Small intestine (tissue), 7 donors: ENCODE results near the gene C1orf53. TPM values are rescaled to one million over a fixed set of nuclear protein-coding genes. Genes with fewer than 3 reads are reported as not detected.

Experiments used
- DNase-seq, 2 donors: peaks; one replicate each; pipeline versions ENCODE4 v3.0.0 to v3.0.0-alpha.2; 2013
- FAIRE-seq: peaks from 2 replicates; lab custom pipeline; 2012; peaks lifted over from hg19 to GRCh38; lab: Jason Lieb, UNC
- H3K27ac ChIP-seq, 3 donors: one replicate each; pipeline ENCODE4 v1.5.1; 2013; ENCODE audit warnings: low read length in 2 of 3, mild to moderate bottlenecking in 2 of 3, control low read depth in 1 of 3, inconsistent platforms in 1 of 3, low read depth in 1 of 3, moderate library complexity in 1 of 3
- H3K27me3 ChIP-seq, 3 donors: one replicate each; pipeline ENCODE4 v1.6.1; 2013; ENCODE audit warnings: low read length in 3 of 3, inconsistent platforms in 1 of 3; ENCODE audit not compliant: control insufficient read depth in 3 of 3, insufficient read depth in 3 of 3
- H3K36me3 ChIP-seq, 3 donors: one replicate each; pipeline ENCODE4 v1.6.1; 2013; ENCODE audit warnings: low read length in 3 of 3, inconsistent platforms in 1 of 3, low read depth in 1 of 3, mild to moderate bottlenecking in 1 of 3, moderate library complexity in 1 of 3; ENCODE audit not compliant: control insufficient read depth in 3 of 3, insufficient read depth in 2 of 3
- H3K4me1 ChIP-seq, 3 donors: one replicate each; pipeline ENCODE4 v1.6.1; 2013; ENCODE audit warnings: low read length in 2 of 3, inconsistent platforms in 1 of 3, low read depth in 1 of 3, mild to moderate bottlenecking in 1 of 3, moderate library complexity in 1 of 3; ENCODE audit not compliant: control insufficient read depth in 3 of 3, insufficient read depth in 2 of 3
- H3K4me3 ChIP-seq, 3 donors: one replicate each; pipeline ENCODE4 v1.5.1; 2013; ENCODE audit warnings: low read length in 3 of 3, control low read depth in 1 of 3, inconsistent platforms in 1 of 3, low read depth in 1 of 3, mild to moderate bottlenecking in 1 of 3, moderate library complexity in 1 of 3
- H3K9me3 ChIP-seq, 2 donors: one replicate each; pipeline ENCODE4 v1.6.1; 2013; ENCODE audit warnings: low read depth in 1 of 2, low read length in 1 of 2; ENCODE audit not compliant: control insufficient read depth in 2 of 2, insufficient read depth in 1 of 2
- WGBS, 3 donors: extraction: QIAGEN DNeasy Blood & Tissue Kit; methylation state at CpG; one replicate each; pipeline ENCODE4 v1.1.7; 2013; 5-methylcytosine and 5-hydroxymethylcytosine counted together
- polyA plus RNA-seq, 4 donors: library from polyadenylated mRNA; stranded (reverse) in 3 of 4; unstranded in 1 of 4; fragments of 200-250 nt in 3 of 4; fragments of 120-200 nt in 1 of 4; gene quantifications; one replicate each; pipeline versions ENCODE4 v1.2.1 to v1.2.3, GENCODE V29; 2013
- donor health status: healthy with polysubstance abuse.
- donor health status: control.
- donor health status: control.
- donor health status: Bipolar disorder and iron deficiency.
- donor health status: healthy.

Gene C1orf53
- polyA plus RNA-seq, 4 donors = 8.6 to 16.8 (median 10.7) TPM

DNA sequence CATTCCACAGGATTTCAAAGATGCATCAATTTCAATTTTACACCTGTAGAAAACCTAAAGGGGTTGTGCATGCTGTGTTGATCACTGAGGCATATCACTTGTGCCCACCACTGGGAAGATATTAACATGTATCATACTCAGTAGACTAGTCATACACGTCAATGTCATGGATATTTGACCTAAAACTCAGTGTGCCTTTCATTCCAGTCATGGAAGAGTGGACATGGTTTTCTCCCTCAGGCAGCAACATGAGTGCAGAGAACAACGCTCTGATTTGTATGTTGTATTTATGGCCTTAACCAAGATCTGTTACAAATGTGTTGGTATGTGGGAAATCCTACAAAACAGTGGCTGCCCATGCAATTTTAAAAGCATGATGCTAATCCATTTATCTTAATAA lies 6.1 kb upstream of the C1orf53 start:
- Histone ChIP-seq H3K4me1 (no peaks in the 10 kb centered on the region), H3K27me3 (peaks cover 0 to 3% (median 2%) of the 10 kb centered on the region in 3 donors), H3K36me3 (no peaks in the 10 kb centered on the region), H3K27ac (no peak overlapping the region), H3K9me3 (no peaks in the 10 kb centered on the region), H3K4me3 (no peak overlapping the region)
- 86 to 90% (median 88%) methylated on average over 2 of the region's 2 CpGs for WGBS, 3 donors
- DNase-seq = no peak
- no peak for FAIRE-seq

DNA sequence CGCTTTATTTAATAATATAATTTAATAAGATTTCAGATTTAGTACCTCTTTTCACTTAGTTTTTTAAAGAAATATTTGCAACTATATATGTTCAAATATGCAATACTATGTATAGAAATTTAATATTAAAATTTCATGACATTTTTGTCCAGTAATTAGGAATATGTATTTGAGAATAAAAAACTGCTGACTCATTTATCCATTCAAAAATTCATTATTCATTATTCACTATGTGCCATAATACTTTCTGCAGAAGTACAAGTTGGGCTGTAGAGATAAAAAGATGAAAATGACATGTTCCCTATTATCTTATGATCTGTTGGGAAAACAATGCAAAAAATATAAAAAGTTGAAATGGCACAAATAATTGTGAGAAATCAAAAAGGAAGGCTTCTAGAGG lies 3.4 kb upstream of the C1orf53 start:
- DNase-seq = no peak
- Histone ChIP-seq H3K36me3 (no peaks in the 10 kb centered on the region), H3K27me3 (peaks cover 0 to 12% (median 4%) of the 10 kb centered on the region in 3 donors), H3K4me1 (peaks cover 0 to 7% (median 0%) of the 10 kb centered on the region in 3 donors), H3K27ac (no peak overlapping the region), H3K4me3 (no peak overlapping the region), H3K9me3 (no peaks in the 10 kb centered on the region)
- WGBS, 3 donors = 88 to 98% (median 96%) methylated on average over 1 of the region's 1 CpG
- FAIRE-seq = no peak

DNA sequence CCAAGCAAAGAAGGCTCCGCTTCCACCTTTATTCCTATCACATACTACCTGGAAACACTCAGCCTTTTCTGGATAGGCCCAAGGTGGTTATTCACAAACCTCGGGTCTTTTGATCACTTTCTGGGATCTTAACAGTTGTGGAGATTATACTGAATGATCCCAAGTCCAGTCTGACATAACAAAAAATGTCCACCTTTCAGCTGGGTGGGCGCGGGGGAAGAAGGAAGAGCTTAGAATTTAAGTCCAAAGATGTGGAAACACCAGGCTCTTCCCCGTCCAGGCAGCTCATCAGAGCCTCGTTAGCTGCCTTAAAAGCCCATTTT lies 338 bp upstream of the C1orf53 start:
- WGBS, 3 donors = 6 to 17% (median 14%) methylated on average over 6 of the region's 6 CpGs
- peak overlapping the region; percentile 89 to 91 (median 89) for H3K27ac ChIP-seq
- peaks cover 0 to 7% (median 0%) of the 10 kb centered on the region in 3 donors for H3K4me1 ChIP-seq
- H3K9me3 ChIP-seq = no peaks in the 10 kb centered on the region
- DNase-seq = no peak
- no peaks in the 10 kb centered on the region for H3K36me3 ChIP-seq
- peaks cover 0 to 25% (median 7%) of the 10 kb centered on the region in 3 donors for H3K27me3 ChIP-seq
- peak overlapping the region; percentile 63 to 66 (median 64) for H3K4me3 ChIP-seq
- FAIRE-seq = no peak

DNA sequence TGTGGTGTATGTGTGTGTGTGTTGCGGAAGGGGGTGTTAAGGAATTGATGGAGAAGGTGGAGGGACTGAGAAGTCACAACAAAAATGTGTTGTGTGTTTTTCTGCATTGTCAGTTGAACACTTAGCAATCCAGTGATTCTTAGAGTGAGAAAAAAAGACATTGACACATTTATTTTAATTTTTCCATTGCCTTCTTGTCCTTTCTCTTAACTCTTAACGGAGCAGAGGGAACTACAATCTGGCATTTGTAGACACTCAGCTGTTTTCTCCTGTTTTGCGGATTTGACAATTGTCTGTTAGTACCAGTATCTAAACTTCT lies 725 bp downstream of the C1orf53 start:
- 15 to 28% (median 22%) methylated on average over 3 of the region's 3 CpGs for WGBS, 3 donors
- Histone ChIP-seq H3K36me3 (no peaks in the 10 kb centered on the region), H3K27me3 (peaks cover 0 to 35% (median 12%) of the 10 kb centered on the region in 3 donors), H3K9me3 (no peaks in the 10 kb centered on the region), H3K4me1 (peaks cover 0 to 7% (median 0%) of the 10 kb centered on the region in 3 donors), H3K27ac (peak overlapping the region in 1 of 3 donors; percentile 8), H3K4me3 (peak overlapping the region; percentile 63 to 66 (median 64))
- FAIRE-seq (no peak), DNase-seq (no peak)

DNA sequence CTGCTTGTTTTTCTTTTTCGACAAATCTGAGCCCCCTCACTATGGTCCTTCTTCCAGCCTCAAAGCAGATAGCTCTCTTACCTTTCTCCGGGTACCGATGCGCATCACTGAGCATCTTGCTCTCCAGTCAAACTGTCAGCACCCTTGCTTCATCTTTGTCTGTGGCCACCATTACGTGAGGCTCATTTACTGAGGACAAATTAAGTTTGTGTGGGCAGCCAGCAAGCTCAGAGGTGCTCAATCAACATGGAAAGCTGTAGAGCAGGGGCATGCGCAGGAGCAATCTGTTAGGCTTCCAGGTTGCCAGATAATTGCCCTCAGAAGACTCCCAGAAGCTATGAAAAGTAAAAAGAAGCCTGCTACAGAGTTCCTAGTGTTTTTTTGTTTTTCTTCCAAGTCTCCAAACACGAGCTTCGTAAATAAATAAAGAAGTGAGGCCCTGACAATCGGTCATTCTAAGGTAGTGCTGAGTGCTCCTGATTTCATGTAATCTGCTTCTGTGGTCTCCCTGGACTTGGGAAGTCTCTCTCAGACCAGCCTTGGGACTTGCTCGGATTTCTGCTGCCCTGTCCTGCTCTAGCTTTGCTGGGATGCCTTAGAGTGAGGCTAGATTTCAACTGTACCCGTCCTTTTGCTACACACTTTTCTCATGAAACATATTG lies 1.8 kb downstream of the C1orf53 start:
- Histone ChIP-seq H3K4me1 (peaks cover 0 to 7% (median 0%) of the 10 kb centered on the region in 3 donors), H3K9me3 (no peaks in the 10 kb centered on the region), H3K36me3 (no peaks in the 10 kb centered on the region), H3K27me3 (peaks cover 0 to 46% (median 22%) of the 10 kb centered on the region in 3 donors), H3K27ac (no peak overlapping the region), H3K4me3 (no peak overlapping the region)
- WGBS, 3 donors = 54 to 87% (median 81%) methylated on average over 11 of the region's 11 CpGs
- no peak for DNase-seq
- no peak for FAIRE-seq

DNA sequence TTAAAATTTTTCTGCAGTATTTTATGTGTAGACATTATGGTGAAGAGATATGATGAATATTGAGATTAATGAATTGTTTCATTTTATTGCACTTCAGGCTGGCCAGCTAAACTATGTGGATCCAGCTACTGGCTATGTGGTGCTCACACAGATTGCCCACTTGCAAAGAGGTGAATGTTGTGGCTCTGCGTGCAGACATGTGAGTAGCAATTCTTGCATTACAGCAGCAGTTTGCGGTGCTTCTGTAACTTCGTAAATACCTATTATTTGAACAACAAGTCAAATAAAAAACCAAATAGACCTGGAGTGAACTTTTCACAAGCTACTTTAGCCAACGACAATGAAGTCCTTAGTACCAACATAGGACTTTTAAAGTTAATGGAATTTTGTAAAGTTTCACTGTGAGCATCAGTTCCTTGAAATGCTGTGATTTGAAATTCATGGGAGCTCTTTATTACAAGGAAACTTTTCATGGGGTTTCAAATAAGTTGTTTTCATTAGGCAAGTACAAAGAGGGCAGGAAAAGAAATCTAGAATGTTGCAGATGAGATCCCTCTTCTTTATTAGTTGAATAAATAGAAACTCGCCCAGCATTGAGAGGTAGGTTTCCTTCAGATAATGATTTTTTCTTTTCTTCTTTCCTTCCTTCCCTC lies 3.4 kb downstream of the C1orf53 start:
- Histone ChIP-seq H3K27ac (no peak overlapping the region), H3K9me3 (no peaks in the 10 kb centered on the region), H3K4me1 (peaks cover 0 to 11% (median 4%) of the 10 kb centered on the region in 3 donors), H3K4me3 (no peak overlapping the region), H3K27me3 (peaks cover 0 to 61% (median 37%) of the 10 kb centered on the region in 3 donors), H3K36me3 (no peaks in the 10 kb centered on the region)
- FAIRE-seq (no peak), DNase-seq (no peak)
- WGBS, 3 donors = 44 to 82% (median 76%) methylated on average over 5 of the region's 5 CpGs

DNA sequence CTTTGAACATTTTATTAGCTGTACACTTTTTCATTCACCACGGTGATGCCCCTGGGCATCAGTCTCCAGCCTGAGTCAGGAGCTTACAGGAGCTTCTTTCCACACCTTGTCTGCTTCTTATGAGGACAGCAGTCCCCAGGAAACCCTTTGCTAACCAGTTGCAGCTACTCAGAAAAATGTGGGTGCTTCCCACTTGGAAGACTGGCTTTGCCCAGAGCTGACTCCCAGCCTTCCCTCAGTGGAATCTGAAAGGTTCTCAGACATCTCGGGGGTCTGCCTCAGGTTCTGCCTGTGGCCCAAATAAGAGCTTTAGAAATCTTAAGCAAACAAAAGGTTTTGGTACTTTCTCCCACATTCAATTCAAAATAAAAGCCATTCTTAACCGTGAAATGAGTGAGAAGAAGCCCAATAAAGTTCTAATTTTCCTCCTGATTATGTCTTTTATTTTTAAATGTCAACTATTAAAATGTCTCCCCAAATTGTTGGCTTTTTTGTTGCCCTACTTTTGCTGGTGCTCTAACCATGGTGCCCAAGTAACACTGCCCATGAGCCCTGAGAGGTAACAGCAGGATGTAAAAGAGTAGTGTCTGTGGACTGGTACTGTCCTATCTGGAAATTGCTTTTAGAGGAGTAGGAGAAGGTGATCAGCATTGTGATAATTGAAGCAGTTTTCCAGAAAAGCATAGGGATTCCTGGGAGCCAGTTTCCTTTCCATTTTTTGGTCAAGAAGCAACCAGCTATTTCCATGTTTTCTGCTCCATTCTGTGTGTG lies 5.6 kb downstream of the C1orf53 start:
- no peak overlapping the region for H3K4me3 ChIP-seq
- no peaks in the 10 kb centered on the region for H3K36me3 ChIP-seq
- no peaks in the 10 kb centered on the region for H3K9me3 ChIP-seq
- 34 to 83% (median 55%) methylated on average over 3 of the region's 3 CpGs for WGBS, 3 donors
- peaks cover 0 to 13% (median 5%) of the 10 kb centered on the region in 3 donors for H3K4me1 ChIP-seq
- DNase-seq = no peak
- peaks cover 0 to 83% (median 53%) of the 10 kb centered on the region in 3 donors for H3K27me3 ChIP-seq
- no peak for FAIRE-seq
- no peak overlapping the region for H3K27ac ChIP-seq

DNA sequence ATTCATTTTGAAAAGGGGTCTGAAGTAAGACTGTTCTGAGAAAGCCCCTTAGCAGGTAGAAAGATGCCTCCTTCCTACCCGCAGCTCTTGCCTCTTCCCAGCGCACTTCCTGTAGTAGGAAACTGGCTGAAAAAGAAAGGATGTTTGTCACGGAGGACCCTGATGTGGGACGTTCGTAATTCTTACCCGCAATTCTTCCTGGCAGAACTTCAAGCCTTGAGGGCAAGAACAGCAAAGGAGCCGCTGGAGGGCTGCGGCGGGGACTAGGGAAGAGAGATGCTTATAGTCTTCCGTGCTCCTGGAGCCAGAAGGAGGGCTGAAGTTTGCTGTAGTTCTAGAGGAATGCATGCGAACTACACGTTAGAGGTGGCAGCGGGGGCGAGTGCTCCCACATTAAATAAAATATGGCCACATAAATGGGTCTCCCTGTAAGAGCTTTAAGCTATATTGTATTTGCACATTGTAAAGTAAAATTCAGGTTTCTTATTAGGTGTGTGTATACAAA lies 6.3 kb downstream of the C1orf53 start:
- Histone ChIP-seq H3K27me3 (peaks cover 6 to 83% (median 57%) of the 10 kb centered on the region in 3 donors), H3K4me1 (peaks cover 0 to 12% (median 5%) of the 10 kb centered on the region in 3 donors), H3K9me3 (no peaks in the 10 kb centered on the region), H3K27ac (no peak overlapping the region), H3K36me3 (no peaks in the 10 kb centered on the region), H3K4me3 (no peak overlapping the region)
- DNase-seq (peak in 1 of 2 donors; percentile 26), FAIRE-seq (no peak)
- WGBS, 3 donors = 4 to 9% (median 6%) methylated on average over 14 of the region's 14 CpGs
